NOMO-1 treated with dmso at 0.1 percent for 144 hours (cell line): Measurements from ENCODE around the gene RUFY4.

Source experiments
- DNase-seq: peaks from one replicate; lab custom pipeline; 2025; ENCODE audit not compliant: unreplicated experiment; lab: John Stamatoyannopoulos, UW

RUFY4 gene

GRCh38 chr2:218138047-218138446 is 69.0 kb downstream of the RUFY4 start:
- no peak for DNase-seq
